KOPT-K1 (cell line): ENCODE measurements around the gene IGF2BP1.

Experiments used
- H3K27ac ChIP-seq: fragments of 200-600 bp; sonication (generic); 2 replicates; pipeline ENCODE4 v1.5.1; 2016; ENCODE audit warnings: antibody characterized with exemption, mild to moderate bottlenecking, low read depth, low read length; ENCODE audit not compliant: poor library complexity, severe bottlenecking
- H3K36me3 ChIP-seq: fragments of 200-600 bp; sonication (generic); 2 replicates; pipeline ENCODE4 v1.5.1; 2017; ENCODE audit warnings: antibody characterized with exemption, mild to moderate bottlenecking, low read length, moderate library complexity; ENCODE audit not compliant: insufficient read depth
- H3K9me3 ChIP-seq: fragments of 200-600 bp; sonication (generic); 2 replicates; pipeline ENCODE4 v1.5.1; 2017; ENCODE audit warnings: antibody characterized with exemption, low read length, mild to moderate bottlenecking; ENCODE audit not compliant: insufficient read depth, poor library complexity, severe bottlenecking

The IGF2BP1 gene

GRCh38 chr17:48992444-48992843, 4.7 kb upstream of the IGF2BP1 start:
- Histone ChIP-seq H3K36me3 (no peaks in the 10 kb centered on the region), H3K27ac (no peak overlapping the region), H3K9me3 (no peaks in the 10 kb centered on the region)

GRCh38 chr17:48993305-48993704, 3.9 kb upstream of the IGF2BP1 start:
- H3K9me3 ChIP-seq = no peaks in the 10 kb centered on the region
- no peaks in the 10 kb centered on the region for H3K36me3 ChIP-seq
- H3K27ac ChIP-seq = no peak overlapping the region

GRCh38 chr17:48993951-48994350, 3.2 kb upstream of the IGF2BP1 start:
- Histone ChIP-seq H3K36me3 (no peaks in the 10 kb centered on the region), H3K9me3 (no peaks in the 10 kb centered on the region), H3K27ac (no peak overlapping the region)

GRCh38 chr17:48994549-48995303, 2.5 kb upstream of the IGF2BP1 start:
- no peak overlapping the region for H3K27ac ChIP-seq
- H3K9me3 ChIP-seq = no peaks in the 10 kb centered on the region
- no peaks in the 10 kb centered on the region for H3K36me3 ChIP-seq

DNA sequence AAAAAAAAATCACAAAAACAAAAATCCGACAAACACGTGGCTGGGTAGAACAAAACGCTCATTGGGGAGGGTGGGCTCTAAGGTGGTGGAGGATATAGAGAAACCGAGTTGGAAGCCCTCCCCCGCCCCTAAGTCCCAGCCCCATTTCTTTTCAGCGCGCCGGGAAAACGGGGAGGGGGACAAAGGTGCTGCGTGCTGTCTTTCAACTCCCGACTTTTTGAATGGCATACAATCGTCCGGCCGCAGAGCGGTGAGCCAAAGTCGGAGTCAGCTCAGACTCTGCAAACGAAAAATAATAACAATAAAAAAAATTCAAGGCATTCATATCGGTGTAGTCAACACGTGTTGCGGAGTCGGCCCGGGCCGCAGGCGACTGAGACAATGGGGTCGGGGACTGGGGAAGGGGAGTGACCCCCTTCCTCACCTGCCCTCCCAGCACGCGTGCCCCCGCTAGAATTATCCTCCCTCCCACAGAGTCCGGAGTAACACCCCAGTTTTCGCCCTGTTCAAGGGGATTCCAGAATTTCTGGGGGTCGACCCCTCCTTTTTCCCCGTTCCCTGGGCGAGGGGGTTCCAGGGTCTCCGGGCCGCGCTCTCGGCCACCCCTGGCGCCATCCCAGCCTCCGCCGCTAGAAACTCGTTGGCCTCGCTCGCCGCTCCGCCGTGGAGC, 1.7 kb upstream of the IGF2BP1 start:
- no peak overlapping the region for H3K27ac ChIP-seq
- H3K36me3 ChIP-seq = no peaks in the 10 kb centered on the region
- H3K9me3 ChIP-seq = no peaks in the 10 kb centered on the region

GRCh38 chr17:48995974-48996721, 1.0 kb upstream of the IGF2BP1 start:
- Histone ChIP-seq H3K36me3 (no peaks in the 10 kb centered on the region), H3K27ac (no peak overlapping the region), H3K9me3 (no peaks in the 10 kb centered on the region)

- H3K9me3 ChIP-seq = no peaks in the 10 kb centered on the region
- H3K36me3 ChIP-seq = no peaks in the 10 kb centered on the region
- no peak overlapping the region for H3K27ac ChIP-seq
These were observed 473 bp upstream of the IGF2BP1 start for GRCh38 chr17:48996722-48997102.

- no peaks in the 10 kb centered on the region for H3K9me3 ChIP-seq
- no peak overlapping the region for H3K27ac ChIP-seq
- no peaks in the 10 kb centered on the region for H3K36me3 ChIP-seq
These were observed 822 bp downstream of the IGF2BP1 start for GRCh38 chr17:48997827-48998586.

- no peaks in the 10 kb centered on the region for H3K9me3 ChIP-seq
- H3K36me3 ChIP-seq = no peaks in the 10 kb centered on the region
- no peak overlapping the region for H3K27ac ChIP-seq
These were observed 1.6 kb downstream of the IGF2BP1 start for GRCh38 chr17:48998587-48999440.

- no peak overlapping the region for H3K27ac ChIP-seq
- H3K9me3 ChIP-seq = no peaks in the 10 kb centered on the region
- H3K36me3 ChIP-seq = no peaks in the 10 kb centered on the region
These were observed 3.8 kb downstream of the IGF2BP1 start for GRCh38 chr17:49000943-49001342.

DNA sequence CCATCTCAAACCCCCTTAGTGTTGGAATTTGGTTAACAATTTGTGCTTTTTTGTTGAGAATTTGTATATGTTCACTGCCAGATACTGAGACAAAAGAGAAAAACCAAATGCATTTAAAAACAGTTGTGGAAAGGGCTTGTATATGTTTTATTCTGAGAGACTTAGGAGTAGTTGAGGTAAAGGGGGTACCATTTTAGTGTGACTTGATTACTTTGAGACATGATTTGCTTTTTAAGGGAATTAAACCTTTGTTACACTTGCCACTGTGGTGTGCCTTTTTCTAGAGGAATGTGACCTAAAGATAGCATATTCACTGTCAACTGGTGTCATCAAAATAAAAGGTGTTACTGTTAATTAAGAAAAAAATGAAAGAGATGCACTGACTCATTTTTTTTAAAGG, 4.5 kb downstream of the IGF2BP1 start:
- H3K9me3 ChIP-seq = no peaks in the 10 kb centered on the region
- no peaks in the 10 kb centered on the region for H3K36me3 ChIP-seq
- no peak overlapping the region for H3K27ac ChIP-seq

GRCh38 chr17:49002331-49002730, 5.1 kb downstream of the IGF2BP1 start:
- H3K9me3 ChIP-seq = no peaks in the 10 kb centered on the region
- H3K36me3 ChIP-seq = no peaks in the 10 kb centered on the region
- H3K27ac ChIP-seq = no peak overlapping the region

DNA sequence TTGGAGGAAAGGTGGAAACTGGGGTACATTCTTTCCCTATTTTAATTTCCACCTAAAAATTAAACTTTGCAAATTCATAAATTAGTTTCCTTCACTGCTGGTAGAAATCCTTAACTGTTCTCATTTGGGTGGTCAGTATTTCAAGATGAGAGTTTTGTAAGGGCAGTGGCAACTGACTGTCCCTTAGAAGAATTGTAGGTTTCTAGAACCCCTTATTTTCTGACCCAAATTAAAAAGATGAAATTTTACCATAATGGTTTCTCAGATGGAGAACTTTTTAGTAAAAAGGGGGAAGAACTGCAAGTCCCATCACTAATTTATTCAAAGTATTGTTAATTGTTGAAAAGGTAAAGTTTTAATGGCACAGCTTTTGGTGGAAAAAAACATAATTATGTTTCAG, 5.6 kb downstream of the IGF2BP1 start:
- no peaks in the 10 kb centered on the region for H3K36me3 ChIP-seq
- no peaks in the 10 kb centered on the region for H3K9me3 ChIP-seq
- no peak overlapping the region for H3K27ac ChIP-seq
